ENCODE measurements around the gene GKAP1.

The GKAP1 gene

DNA sequence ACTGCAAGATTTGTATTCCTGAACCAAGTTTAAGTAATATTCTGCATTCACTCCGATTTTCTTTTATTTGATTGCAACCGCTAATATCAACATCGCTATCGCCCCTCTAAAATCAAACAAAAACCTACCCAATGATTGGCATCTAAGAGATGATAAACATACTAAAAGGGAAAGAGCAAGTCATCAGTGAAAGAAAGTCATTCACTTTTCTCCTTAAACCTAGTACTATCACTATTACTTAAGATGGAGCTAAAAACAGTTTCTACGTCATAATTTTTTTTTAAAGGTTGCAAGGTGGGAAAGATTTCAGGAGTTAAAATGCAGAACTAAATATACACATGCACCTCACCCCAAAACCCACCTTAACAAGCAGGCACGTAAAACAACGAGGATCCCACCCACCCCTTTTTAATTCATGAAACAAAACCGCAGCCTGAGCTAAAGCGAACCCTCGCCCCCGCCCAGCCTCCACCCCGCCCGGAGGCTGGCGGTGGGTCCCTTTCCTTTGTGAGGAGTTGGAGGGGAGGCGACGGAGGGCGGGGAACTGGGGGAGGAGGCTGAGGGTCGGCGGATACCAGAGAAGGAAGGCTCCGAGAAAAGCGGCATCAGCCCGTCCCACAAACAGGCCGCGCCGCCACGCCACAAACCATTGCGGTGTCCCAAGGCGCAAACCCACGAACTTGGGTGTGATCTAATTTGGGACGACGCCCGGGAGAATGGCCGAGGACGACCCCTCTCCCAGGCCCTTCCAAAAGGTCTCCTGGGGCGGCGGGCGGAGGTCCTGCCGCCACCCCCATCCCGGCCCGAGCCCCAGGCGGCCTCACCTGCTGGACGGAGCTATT lies 110.7 kb downstream of the GKAP1 start:
- peak; percentile 61 for DNase-seq (ENCODE audit: low read depth)
- H3K4me3 ChIP-seq (ENCODE audit: low read depth, low read length), result peak overlapping the region; percentile 72
- TF ChIP-seq, protein P1, sequence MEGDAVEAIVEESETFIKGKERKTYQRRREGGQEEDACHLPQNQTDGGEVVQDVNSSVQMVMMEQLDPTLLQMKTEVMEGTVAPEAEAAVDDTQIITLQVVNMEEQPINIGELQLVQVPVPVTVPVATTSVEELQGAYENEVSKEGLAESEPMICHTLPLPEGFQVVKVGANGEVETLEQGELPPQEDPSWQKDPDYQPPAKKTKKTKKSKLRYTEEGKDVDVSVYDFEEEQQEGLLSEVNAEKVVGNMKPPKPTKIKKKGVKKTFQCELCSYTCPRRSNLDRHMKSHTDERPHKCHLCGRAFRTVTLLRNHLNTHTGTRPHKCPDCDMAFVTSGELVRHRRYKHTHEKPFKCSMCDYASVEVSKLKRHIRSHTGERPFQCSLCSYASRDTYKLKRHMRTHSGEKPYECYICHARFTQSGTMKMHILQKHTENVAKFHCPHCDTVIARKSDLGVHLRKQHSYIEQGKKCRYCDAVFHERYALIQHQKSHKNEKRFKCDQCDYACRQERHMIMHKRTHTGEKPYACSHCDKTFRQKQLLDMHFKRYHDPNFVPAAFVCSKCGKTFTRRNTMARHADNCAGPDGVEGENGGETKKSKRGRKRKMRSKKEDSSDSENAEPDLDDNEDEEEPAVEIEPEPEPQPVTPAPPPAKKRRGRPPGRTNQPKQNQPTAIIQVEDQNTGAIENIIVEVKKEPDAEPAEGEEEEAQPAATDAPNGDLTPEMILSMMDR (IDR thresholded peaks at IDR 0.05; ENCODE audit: insufficient read depth, low read depth, low read length, missing control alignments), result no peak

DNA sequence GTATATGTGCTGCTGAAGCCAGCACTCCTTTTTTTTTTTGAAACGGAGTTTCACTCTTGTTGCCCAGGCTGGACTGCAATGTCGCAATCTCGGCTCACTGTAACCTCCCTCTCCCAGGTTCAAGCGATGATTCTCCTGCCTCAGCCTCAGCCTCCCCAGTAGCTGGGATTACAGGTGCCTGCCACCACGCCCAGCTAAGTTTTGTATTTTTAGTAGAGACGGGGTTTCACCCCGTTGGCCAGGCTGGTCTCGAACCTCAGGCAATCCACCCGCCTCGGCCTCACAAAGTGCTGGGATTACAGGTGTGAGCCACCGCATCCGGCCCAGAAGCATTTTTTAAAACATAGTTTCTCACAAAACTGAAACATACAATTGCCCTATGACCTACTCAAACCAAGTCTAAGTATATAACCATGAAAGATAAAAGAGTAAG lies 112.3 kb downstream of the GKAP1 start:
- H3K4me3 ChIP-seq (ENCODE audit: low read depth, low read length), result peak overlapping the region; percentile 72
- DNase-seq (ENCODE audit: low read depth), result peak; percentile 81

DNA sequence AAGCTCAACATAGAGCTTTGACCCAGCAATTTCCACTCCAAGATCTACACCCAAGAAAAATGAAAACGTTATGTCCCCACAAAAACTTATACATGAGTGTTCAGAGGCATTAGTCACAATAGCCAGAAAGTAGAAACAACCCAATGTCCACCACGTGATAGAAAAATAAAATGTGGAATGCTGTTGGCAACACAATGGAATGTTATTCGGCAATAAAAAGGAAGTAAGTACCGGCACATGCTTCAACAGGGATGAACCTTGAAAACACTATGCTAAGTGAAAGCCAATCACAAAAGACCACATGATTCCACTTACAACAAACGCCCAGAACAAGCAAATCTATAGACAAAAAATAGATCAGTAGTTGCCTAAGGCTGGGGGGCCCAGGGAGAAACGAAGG lies 115.8 kb downstream of the GKAP1 start:
- DNase-seq (ENCODE audit: low read depth), result no peak
- peak overlapping the region; percentile 16 for H3K4me3 ChIP-seq (ENCODE audit: low read depth, low read length)
- TF ChIP-seq, protein P1 (IDR thresholded peaks at IDR 0.05; ENCODE audit: insufficient read depth, low read depth, low read length, missing control alignments), result no peak

DNA sequence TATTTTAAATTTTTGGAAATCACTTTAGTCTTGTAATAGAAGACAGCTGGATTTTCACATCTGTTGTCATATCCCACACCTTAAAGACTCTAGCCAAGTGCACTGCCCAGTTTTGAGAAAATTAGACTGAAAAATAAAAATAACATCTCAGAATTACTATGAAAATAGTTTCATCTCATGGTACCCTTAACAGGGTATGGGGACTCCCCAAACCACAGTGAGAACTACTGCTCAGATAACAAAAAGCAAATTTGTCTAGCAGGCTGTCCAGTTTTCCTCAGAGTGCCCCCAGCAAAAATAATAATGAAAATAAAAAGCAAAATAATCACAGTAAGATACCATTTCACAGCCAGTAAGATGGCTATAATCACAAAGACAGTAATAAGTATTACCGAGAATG lies 116.3 kb downstream of the GKAP1 start:
- TF ChIP-seq, protein P1 (IDR thresholded peaks at IDR 0.05; ENCODE audit: insufficient read depth, low read depth, low read length, missing control alignments), result no peak
- peak overlapping the region; percentile 16 for H3K4me3 ChIP-seq (ENCODE audit: low read depth, low read length)
- peak; percentile 31 for DNase-seq (ENCODE audit: low read depth)

DNA sequence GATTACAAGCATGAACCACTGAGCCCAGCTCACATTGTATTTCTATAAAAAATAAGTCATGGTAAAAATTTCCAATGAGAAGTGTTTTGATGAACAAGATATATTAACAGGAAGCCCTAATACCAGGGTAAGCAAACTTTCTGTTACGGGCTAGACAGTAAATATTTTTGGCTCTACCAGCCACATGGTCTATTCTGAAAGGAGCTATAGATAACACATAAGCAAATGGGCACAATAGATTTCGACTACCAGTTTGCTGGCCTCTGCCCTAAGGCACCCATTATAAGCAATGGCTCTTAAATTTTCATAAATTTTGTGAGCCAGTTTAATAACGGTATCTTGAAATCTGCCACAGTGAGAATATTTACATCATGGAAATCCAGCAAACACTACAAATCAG lies 118.0 kb downstream of the GKAP1 start:
- H3K4me3 ChIP-seq (ENCODE audit: low read depth, low read length), result peak overlapping the region; percentile 12
- TF ChIP-seq, protein P1 (IDR thresholded peaks at IDR 0.05; ENCODE audit: insufficient read depth, low read depth, low read length, missing control alignments), result no peak
- peak; percentile 31 for DNase-seq (ENCODE audit: low read depth)

DNA sequence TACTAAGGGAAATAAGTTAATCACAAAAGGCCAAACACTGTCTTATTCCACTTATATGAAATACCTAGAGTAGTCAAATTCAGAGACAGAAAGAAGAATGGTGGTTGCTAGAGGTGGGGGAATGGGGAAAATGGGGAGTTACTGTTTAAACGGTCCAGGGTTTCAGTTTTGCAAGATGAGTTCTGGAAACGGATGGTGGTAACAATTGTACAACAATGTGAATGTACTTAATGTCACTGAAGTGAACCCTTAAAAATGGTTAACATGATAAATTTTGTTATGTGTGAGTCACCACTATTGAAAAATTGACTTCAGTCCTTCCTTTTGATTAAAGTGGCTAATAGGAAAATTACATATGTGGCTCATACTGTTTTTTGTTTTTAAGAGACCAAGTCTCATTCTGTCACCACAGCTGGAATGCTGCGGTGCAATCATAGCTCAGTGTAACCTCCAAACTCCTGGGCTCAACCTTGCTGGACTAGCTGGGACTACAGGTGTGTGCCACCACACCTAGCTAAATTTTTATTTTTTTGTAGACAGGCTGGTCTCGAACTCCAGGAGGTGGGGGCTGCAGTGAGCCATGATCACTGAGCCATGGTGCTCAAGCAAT lies 118.5 kb downstream of the GKAP1 start:
- DNase-seq (ENCODE audit: low read depth), result peak; percentile 40
- TF ChIP-seq, protein P1 (IDR thresholded peaks at IDR 0.05; ENCODE audit: insufficient read depth, low read depth, low read length, missing control alignments), result no peak
- H3K4me3 ChIP-seq (ENCODE audit: low read depth, low read length), result peak overlapping the region; percentile 12

DNA sequence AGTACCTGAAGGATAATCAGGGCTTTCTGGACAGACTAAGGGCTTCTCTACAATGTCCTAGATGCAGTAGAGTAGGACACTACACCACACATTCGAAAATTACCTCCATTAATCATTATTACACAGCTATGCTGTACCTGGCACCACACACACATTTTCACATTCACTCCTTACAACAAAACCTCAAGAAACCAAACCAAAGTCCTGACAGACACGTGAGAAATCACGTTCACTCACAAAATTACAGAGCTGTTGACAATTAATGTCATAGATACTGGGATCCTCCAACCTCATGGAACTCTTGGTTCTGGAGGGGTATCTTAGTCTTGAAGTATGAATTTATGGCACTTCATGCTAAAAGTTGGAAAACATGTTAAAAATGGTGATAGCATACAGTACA lies 126.1 kb downstream of the GKAP1 start:
- DNase-seq (ENCODE audit: low read depth), result no peak
- TF ChIP-seq, protein P1 (IDR thresholded peaks at IDR 0.05; ENCODE audit: insufficient read depth, low read depth, low read length, missing control alignments), result no peak
- H3K4me3 ChIP-seq (ENCODE audit: low read depth, low read length), result no peak overlapping the region

All from GM12865 (cell line).